PFSK-1 (cell line): Measurements from ENCODE around the gene LRRC47.

Experiments
- POLR2AphosphoS5 ChIP-seq: IDR thresholded peaks from 2 replicates; pipeline ENCODE4 v1.6.1; 2012; ENCODE audit warnings: low read depth, mild to moderate bottlenecking, control low read depth, low read length, moderate library complexity
- SIN3A ChIP-seq: IDR thresholded peaks from 2 replicates; pipeline ENCODE4 v1.6.1; 2012; ENCODE audit warnings: mild to moderate bottlenecking, low read length, moderate library complexity, borderline replicate concordance; ENCODE audit not compliant: insufficient read depth
- TAF1 ChIP-seq: IDR thresholded peaks from 2 replicates; pipeline ENCODE4 v1.6.1; 2012; ENCODE audit warnings: low read length, control low read depth, borderline replicate concordance; ENCODE audit not compliant: insufficient read depth
- TF ChIP-seq, protein P1 (sequence below), 2 experiments: IDR thresholded peaks; 2 replicates each; pipeline versions ENCODE4 v1.6.1 to v1.8.0; 2011 to 2012; ENCODE audit warnings: low read depth in 2 of 2, low read length in 2 of 2, control low read depth in 1 of 2, inconsistent platforms in 1 of 2, mild to moderate bottlenecking in 1 of 2, moderate library complexity in 1 of 2; ENCODE audit not compliant: insufficient read depth in 1 of 2

DNA sequence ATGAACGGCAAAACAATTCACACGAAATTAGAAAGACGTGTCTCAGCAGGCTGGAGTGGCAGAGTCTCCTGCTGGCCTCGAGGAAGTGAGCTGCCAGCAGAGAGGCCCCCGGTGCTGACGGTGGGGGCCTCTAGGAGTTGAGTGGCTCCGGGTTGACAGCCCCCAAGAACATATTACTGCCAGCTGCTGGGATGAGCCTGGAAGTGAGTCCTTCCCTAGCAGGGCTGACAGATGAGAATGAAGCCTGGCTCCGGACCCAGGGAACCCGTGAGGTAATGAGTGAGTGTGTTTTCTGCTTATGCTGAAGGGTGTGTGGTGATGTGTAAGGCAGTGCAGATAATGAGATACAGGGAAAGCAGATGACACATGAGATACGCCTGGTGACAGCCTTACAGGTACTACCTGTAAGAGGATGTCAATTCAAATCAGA is 23.5 kb upstream of the LRRC47 start:
- no peak for TF ChIP-seq POLR2AphosphoS5
- no peak for TF ChIP-seq SIN3A
- no peak for TF ChIP-seq TAF1
- TF ChIP-seq, protein P1, sequence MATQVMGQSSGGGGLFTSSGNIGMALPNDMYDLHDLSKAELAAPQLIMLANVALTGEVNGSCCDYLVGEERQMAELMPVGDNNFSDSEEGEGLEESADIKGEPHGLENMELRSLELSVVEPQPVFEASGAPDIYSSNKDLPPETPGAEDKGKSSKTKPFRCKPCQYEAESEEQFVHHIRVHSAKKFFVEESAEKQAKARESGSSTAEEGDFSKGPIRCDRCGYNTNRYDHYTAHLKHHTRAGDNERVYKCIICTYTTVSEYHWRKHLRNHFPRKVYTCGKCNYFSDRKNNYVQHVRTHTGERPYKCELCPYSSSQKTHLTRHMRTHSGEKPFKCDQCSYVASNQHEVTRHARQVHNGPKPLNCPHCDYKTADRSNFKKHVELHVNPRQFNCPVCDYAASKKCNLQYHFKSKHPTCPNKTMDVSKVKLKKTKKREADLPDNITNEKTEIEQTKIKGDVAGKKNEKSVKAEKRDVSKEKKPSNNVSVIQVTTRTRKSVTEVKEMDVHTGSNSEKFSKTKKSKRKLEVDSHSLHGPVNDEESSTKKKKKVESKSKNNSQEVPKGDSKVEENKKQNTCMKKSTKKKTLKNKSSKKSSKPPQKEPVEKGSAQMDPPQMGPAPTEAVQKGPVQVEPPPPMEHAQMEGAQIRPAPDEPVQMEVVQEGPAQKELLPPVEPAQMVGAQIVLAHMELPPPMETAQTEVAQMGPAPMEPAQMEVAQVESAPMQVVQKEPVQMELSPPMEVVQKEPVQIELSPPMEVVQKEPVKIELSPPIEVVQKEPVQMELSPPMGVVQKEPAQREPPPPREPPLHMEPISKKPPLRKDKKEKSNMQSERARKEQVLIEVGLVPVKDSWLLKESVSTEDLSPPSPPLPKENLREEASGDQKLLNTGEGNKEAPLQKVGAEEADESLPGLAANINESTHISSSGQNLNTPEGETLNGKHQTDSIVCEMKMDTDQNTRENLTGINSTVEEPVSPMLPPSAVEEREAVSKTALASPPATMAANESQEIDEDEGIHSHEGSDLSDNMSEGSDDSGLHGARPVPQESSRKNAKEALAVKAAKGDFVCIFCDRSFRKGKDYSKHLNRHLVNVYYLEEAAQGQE (IDR thresholded peaks at IDR 0.05; ENCODE audit: insufficient read depth in 1 of 2, low read depth in 2 of 2, low read length in 2 of 2): no peak
